GM23338 (cell line): ENCODE results near the gene ZNF536. TPM values are rescaled to one million over a fixed set of nuclear protein-coding genes. Genes with fewer than 3 reads are reported as not detected.

Experiments
- ATAC-seq: fragments of 200-7000 bp; cut with Tn5 transposase; 3 replicates; pipeline ENCODE4 v1.9.1; 2020
- DNase-seq: peaks from one replicate; pipeline ENCODE4 v3.0.0-alpha.2; 2015; ENCODE audit warnings: low spot score
- H2AFZ ChIP-seq: fragments of 200-600 bp; sonication (generic); 2 replicates; pipeline ENCODE4 v1.8.0; 2016; ENCODE audit warnings: antibody characterized with exemption, mild to moderate bottlenecking, moderate library complexity
- H3F3A ChIP-seq: fragments of 200-600 bp; sonication (generic); replicated peaks from 2 replicates; pipeline ENCODE4 v1.8.0; 2017; ENCODE audit warnings: antibody characterized with exemption, mixed run types, low read depth
- H3K27ac ChIP-seq: fragments of 200-600 bp; sonication (generic); 2 replicates; pipeline ENCODE4 v1.6.1; 2016; ENCODE audit warnings: low read depth
- H3K27me3 ChIP-seq: fragments of 200-600 bp; sonication (generic); 2 replicates; pipeline ENCODE4 v1.8.0; 2016; ENCODE audit warnings: mild to moderate bottlenecking, mixed run types, moderate library complexity; ENCODE audit not compliant: insufficient read depth
- H3K36me3 ChIP-seq: fragments of 200-600 bp; sonication (generic); 2 replicates; pipeline ENCODE4 v1.8.0; 2016; ENCODE audit warnings: mild to moderate bottlenecking; ENCODE audit not compliant: insufficient read depth
- H3K4me1 ChIP-seq: fragments of 200-600 bp; sonication (generic); 2 replicates; pipeline ENCODE4 v1.8.0; 2016; ENCODE audit warnings: mild to moderate bottlenecking, moderate library complexity; ENCODE audit not compliant: insufficient read depth
- H3K4me2 ChIP-seq: fragments of 200-600 bp; sonication (generic); 2 replicates; pipeline ENCODE4 v1.7.1; 2017; ENCODE audit warnings: mixed run types
- H3K4me3 ChIP-seq: fragments of 200-600 bp; sonication (generic); 2 replicates; pipeline ENCODE4 v1.6.1; 2016; ENCODE audit warnings: mixed run types
- H3K79me2 ChIP-seq: fragments of 200-600 bp; sonication (generic); replicated peaks from 2 replicates; pipeline ENCODE4 v1.8.0; 2017; ENCODE audit warnings: mild to moderate bottlenecking; ENCODE audit not compliant: insufficient read depth
- H3K9me2 ChIP-seq: fragments of 200-600 bp; sonication (generic); 2 replicates; pipeline ENCODE4 v1.8.0; 2017; ENCODE audit not compliant: insufficient read depth
- H4K20me1 ChIP-seq: fragments of 200-600 bp; sonication (generic); replicated peaks from 2 replicates; pipeline ENCODE4 v1.8.0; 2017; ENCODE audit warnings: mild to moderate bottlenecking; ENCODE audit not compliant: insufficient read depth
- H3K27ac Mint-ChIP-seq: 2 replicates; pipeline ENCODE4 v1.8.0; 2020; ENCODE audit warnings: inconsistent platforms, mild to moderate bottlenecking, moderate library complexity, mixed read lengths
- H3K27me3 Mint-ChIP-seq: 3 replicates; pipeline ENCODE4 v1.8.0; 2022; ENCODE audit warnings: low read depth, mild to moderate bottlenecking, moderate library complexity, mixed read lengths, inconsistent platforms; ENCODE audit not compliant: insufficient read depth, poor library complexity
- H3K36me3 Mint-ChIP-seq: 3 replicates; pipeline ENCODE4 v1.8.0; 2021; ENCODE audit warnings: low read depth, mild to moderate bottlenecking, inconsistent platforms, moderate library complexity, mixed read lengths
- H3K4me1 Mint-ChIP-seq: 3 replicates; pipeline ENCODE4 v1.8.0; 2020; ENCODE audit warnings: mild to moderate bottlenecking, inconsistent platforms, mixed read lengths
- H3K4me3 Mint-ChIP-seq: 3 replicates; pipeline ENCODE4 v1.8.0; 2021; ENCODE audit warnings: moderate library complexity, mild to moderate bottlenecking, inconsistent platforms, mixed read lengths
- H3K9me3 Mint-ChIP-seq: 3 replicates; pipeline ENCODE4 v1.8.0; 2020; ENCODE audit warnings: moderate library complexity, mild to moderate bottlenecking, inconsistent platforms, mixed read lengths
- CREB1 ChIP-seq: fragments of 250-450 bp; sonication (Bioruptor Pico); IDR thresholded peaks from 2 replicates; pipeline ENCODE4 v1.5.0; 2020; ENCODE audit warnings: low read depth, mild to moderate bottlenecking, moderate library complexity
- CTCF ChIP-seq, 2 experiments: fragments of 200-600 bp in 1 of 2; sonication (generic) in 1 of 2; conservative IDR thresholded peaks; 2 replicates each; pipeline versions ENCODE4 v1.5.1 to v1.6.1; 2016 to 2017; ENCODE audit warnings: antibody characterized with exemption in 2 of 2, low read depth in 2 of 2, mild to moderate bottlenecking in 2 of 2, moderate library complexity in 1 of 2
- ETS1 ChIP-seq: IDR thresholded peaks from 2 replicates; pipeline ENCODE4 v1.6.1; 2016; ENCODE audit warnings: antibody characterized with exemption
- EZH2 ChIP-seq: fragments of 200-600 bp; sonication (generic); IDR thresholded peaks from one replicate; pipeline ENCODE4 v1.8.0; 2017; ENCODE audit warnings: antibody characterized with exemption, mild to moderate bottlenecking, low read depth; ENCODE audit not compliant: unreplicated experiment
- EZH2phosphoT487 ChIP-seq: fragments of 200-600 bp; sonication (generic); IDR thresholded peaks from one replicate; pipeline ENCODE4 v1.8.1; 2018; ENCODE audit warnings: antibody characterized with exemption; ENCODE audit not compliant: unreplicated experiment
- JUNB ChIP-seq: IDR thresholded peaks from one replicate; pipeline ENCODE4 v1.6.1; 2016; ENCODE audit warnings: antibody characterized with exemption; ENCODE audit not compliant: unreplicated experiment
- NANOG ChIP-seq: IDR thresholded peaks from 2 replicates; pipeline ENCODE4 v1.6.1; 2016; ENCODE audit warnings: antibody characterized with exemption, borderline replicate concordance
- POLR2AphosphoS5 ChIP-seq: IDR thresholded peaks from 2 replicates; pipeline ENCODE4 v1.6.1; 2016; ENCODE audit warnings: antibody characterized with exemption, low read depth
- REST ChIP-seq: IDR thresholded peaks from one replicate; pipeline ENCODE4 v1.6.1; 2018; ENCODE audit warnings: antibody characterized with exemption; ENCODE audit not compliant: unreplicated experiment
- STAT1 ChIP-seq: IDR thresholded peaks from one replicate; pipeline ENCODE4 v1.6.1; 2016; ENCODE audit warnings: antibody characterized with exemption; ENCODE audit not compliant: unreplicated experiment
- ZNF114 ChIP-seq: fragments of 250-450 bp; sonication (Bioruptor Pico); IDR thresholded peaks from 2 replicates; pipeline ENCODE4 v1.5.0; 2020; ENCODE audit warnings: mild to moderate bottlenecking, moderate library complexity
- ZNF331 ChIP-seq: fragments of 250-450 bp; sonication (Bioruptor Pico); IDR thresholded peaks from 2 replicates; pipeline ENCODE4 v1.5.0; 2020; ENCODE audit warnings: low read depth, mild to moderate bottlenecking, moderate library complexity
- ZNF462 ChIP-seq: fragments of 250-450 bp; sonication (Bioruptor Pico); IDR thresholded peaks from 2 replicates; pipeline ENCODE4 v1.5.0; 2020; ENCODE audit warnings: mild to moderate bottlenecking, moderate library complexity
- polyA plus RNA-seq: library from polyadenylated mRNA; unstranded; fragments of >200 nt; fragmentation: Nextera tagmentation; extraction: Ambion mirVana; gene quantifications from 2 replicates; pipeline ENCODE4 v1.2.1, GENCODE V29; 2016
- total RNA-seq: library from RNA; depleted of rRNA; stranded (reverse); fragments of >200 nt; shearing (Covaris generic); gene quantifications from 2 replicates; pipeline ENCODE4 v1.2.3, GENCODE V29; 2014

ZNF536 gene
- total and polyA plus RNA-seq, 2 experiments from 2014 or later, result 0.07 TPM; not detected in 1

- Histone ChIP-seq H2AFZ (no peak overlapping the region), H3K36me3 (no peaks in the 10 kb centered on the region), H3K27me3 (no peaks in the 10 kb centered on the region), H4K20me1 (no peaks in the 10 kb centered on the region), H3F3A (no peaks in the 10 kb centered on the region), H3K79me2 (no peaks in the 10 kb centered on the region), H3K27ac (no peak overlapping the region), H3K4me1 (no peaks in the 10 kb centered on the region), H3K4me2 (no peak overlapping the region), H3K4me3 (no peak overlapping the region), H3K9me2 (peaks cover 15% of the 10 kb centered on the region)
- TF ChIP-seq ETS1 (no peak), POLR2AphosphoS5 (no peak), JUNB (no peak), ZNF114 (CRISPR knock-in tag) (no peak), STAT1 (no peak), REST (no peak), EZH2phosphoT487 (no peak), NANOG (no peak), ZNF331 (no peak), EZH2 (no peak), CREB1 (CRISPR knock-in tag) (no peak), ZNF462 (no peak), CTCF (conservative IDR thresholded peaks at IDR 0.05; ENCODE audit: low read depth in 2 of 2) (no peak)
- peaks cover 3% of the 10 kb centered on the region for H3K27me3 Mint-ChIP-seq
- DNase-seq (no peak), ATAC-seq (no peak)
- no peaks in the 10 kb centered on the region; the same call in 2 of the 3 replicates for H3K36me3 Mint-ChIP-seq
- H3K9me3 Mint-ChIP-seq, result no peaks in the 10 kb centered on the region; the same call in 2 of the 3 replicates
- no peak overlapping the region for H3K4me3 Mint-ChIP-seq
- H3K4me1 Mint-ChIP-seq, result peaks cover 3% of the 10 kb centered on the region; the same call in 1 of the 3 replicates
- no peak overlapping the region for H3K27ac Mint-ChIP-seq
Observed at GRCh38 chr19:30324982-30325381, 47.2 kb upstream of the ZNF536 start.
